ENCODE results near the gene SPINK13.

SPINK13 gene

DNA sequence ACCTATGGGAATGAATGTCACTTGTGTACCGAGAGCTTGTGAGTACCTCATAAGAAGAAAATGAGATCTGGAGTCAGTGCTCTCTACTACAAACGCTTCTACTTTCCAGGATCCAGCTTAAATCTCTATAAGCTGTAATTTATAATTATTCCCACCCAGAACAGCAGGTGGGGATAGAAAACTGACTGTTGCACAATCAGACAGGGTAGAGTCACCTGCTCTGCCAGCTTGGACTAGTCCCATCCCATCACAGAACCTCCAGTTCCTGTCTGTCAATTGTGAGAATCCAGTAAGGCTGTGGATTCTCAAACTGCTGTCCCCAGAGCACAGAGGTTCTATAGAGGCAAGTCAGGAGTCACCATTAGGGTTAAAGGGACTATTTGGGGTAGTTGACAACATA, 45.6 kb downstream of the SPINK13 start:
- DNase-seq: no peak

DNA sequence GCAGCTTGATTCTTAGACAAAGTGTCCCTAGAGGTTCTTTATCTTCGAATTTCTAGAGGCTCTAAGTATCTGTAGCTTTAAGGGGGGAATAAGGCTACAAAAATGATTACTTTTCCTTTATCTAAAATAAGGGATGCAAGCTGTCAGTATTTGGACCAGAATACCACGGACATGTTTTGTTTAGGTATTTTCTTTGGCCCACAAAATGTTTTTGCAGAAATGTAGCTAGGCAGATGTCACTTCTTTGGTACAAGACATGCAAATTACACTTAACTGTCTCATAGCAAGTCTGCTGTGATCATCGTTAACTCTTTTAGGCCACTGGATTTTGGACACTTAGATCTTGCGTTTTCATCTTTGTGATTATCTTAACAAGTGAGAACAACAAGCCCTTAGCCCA, 46.1 kb downstream of the SPINK13 start:
- DNase-seq: no peak

GRCh38 chr5:148320011-148320963, 51.7 kb downstream of the SPINK13 start:
- DNase-seq: peak; percentile 47

DNA sequence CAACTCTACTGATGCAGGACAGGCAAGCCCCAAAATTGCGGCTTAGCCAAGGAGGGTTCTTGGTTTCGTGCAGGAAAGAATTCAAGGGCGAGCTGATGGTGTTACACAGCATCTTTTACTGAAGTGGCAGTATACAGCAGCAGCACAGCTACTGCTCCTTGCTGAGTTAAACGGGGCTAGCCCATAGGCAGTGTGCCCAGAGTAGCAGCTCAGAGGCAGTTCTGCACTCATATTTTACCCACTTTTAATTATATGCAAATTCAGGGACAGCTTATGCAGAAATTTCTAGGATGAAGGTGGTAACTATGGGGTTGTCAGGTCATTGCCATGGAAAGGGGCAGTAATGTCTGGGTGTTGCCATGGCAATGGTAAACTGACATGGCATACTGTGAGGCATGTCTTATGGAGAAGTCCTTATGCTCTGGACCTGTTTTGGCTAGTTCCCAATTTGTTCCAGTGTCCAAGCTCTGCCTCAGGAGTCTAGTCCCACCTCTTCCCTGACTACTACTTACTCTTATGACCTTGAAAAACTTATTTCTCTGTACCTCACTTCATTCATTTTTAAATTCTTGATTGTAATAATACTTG, 64.8 kb downstream of the SPINK13 start:
- DNase-seq: no peak

DNA sequence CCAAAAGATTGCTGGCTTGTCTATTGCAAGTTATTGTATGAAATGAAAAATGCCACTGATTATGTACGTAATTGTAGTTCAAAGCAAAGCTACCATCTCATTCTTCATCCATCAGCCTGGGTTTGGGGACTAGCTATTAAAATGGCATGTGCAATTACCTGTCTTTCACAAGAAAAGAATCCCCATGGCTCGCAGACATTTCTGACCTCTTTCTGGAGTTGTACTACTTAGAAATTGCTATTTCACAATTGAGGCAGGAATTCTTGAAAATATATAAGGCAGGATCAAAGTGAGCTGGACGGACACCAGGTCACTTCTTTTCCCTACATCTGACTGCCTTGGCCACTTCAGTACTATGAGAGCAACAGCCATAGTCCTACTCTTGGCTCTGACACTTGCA, 66.7 kb downstream of the SPINK13 start, which contains the start of gene SPINK9:
SPINK9 (plus strand) TSS at position 301 of the 400 bp plus-strand sequence; CDS start at position 356, 55 bp downstream.
- DNase-seq: no peak

Measured in RPMI8226 (cell line).